Measurements from ENCODE around the gene CDK5R1.

GRCh38 chr17:32529604-32530003 is 42.8 kb downstream of the CDK5R1 start:
- TF ChIP-seq CTCF (conservative IDR thresholded peaks at IDR 0.05; ENCODE audit: low read depth, low read length) (no peak), EZH2 (IDR thresholded peaks at IDR 0.05; ENCODE audit: borderline replicate concordance, low read depth, low read length, poor library complexity, severe bottlenecking) (no peak)

Data from A673 (cell line).